GM12878 (cell line): Measurements from ENCODE around the gene PCDH15. TPM values are rescaled to one million over a fixed set of nuclear protein-coding genes. Genes with fewer than 3 reads are reported as not detected.

Experiments used
- ATAC-seq: fragments of 200-7000 bp; cut with Tn5 transposase; 3 replicates; pipeline ENCODE4 v1.9.1; 2020; ENCODE audit warnings: mild to moderate bottlenecking, moderate library complexity
- BruUV-seq: library from RNA; stranded (reverse); fragments of 400-500 nt; replicated peaks from 2 replicates; lab custom pipeline; 2021; lab: Mats Ljungman, UMichigan
- CTCF ChIA-PET: fragments of 300-600 bp; sonication (Branson Sonifier 250); formaldehyde crosslinking; extraction: SDS; loops from one replicate; lab custom pipeline; 2021; ENCODE audit warnings: inconsistent platforms; lab: Yijun Ruan, JAX
- POLR2A ChIA-PET: fragments of 350-600 bp; formaldehyde crosslinking; extraction: SDS; loops from one replicate; lab custom pipeline; 2021; ENCODE audit warnings: inconsistent platforms; lab: Charles Lee
- RAD21 ChIA-PET: fragments of 300-600 bp; sonication (Branson Sonifier 250); formaldehyde crosslinking; loops from one replicate; lab custom pipeline; 2023; ENCODE audit warnings: antibody characterized with exemption; ENCODE audit not compliant: unreplicated experiment; lab: Charles Lee
- SMC1A ChIA-PET: fragments of 300-600 bp; sonication (Branson Sonifier 250); formaldehyde crosslinking; loops from one replicate; lab custom pipeline; 2023; ENCODE audit not compliant: unreplicated experiment, uncharacterized antibody; lab: Charles Lee
- DNase-seq: peaks from one replicate; pipeline ENCODE4 v3.0.0-alpha.2; 2011; ENCODE audit warnings: low read depth, low spot score
- FAIRE-seq: peaks from 3 replicates; lab custom pipeline; 2011; peaks lifted over from hg19 to GRCh38; lab: Jason Lieb, UNC
- H2AFZ ChIP-seq: 2 replicates; pipeline ENCODE4 v1.6.0; 2011; ENCODE audit warnings: low read depth, low read length, control low read depth; ENCODE audit not compliant: control insufficient read depth
- H3K27ac ChIP-seq: 2 replicates; pipeline ENCODE4 v1.5.1; 2011; ENCODE audit warnings: control low read depth; ENCODE audit not compliant: control insufficient read depth, insufficient read depth
- H3K27me3 ChIP-seq, 2 experiments: replicated peaks in 1 of 2; 2 replicates each; pipeline versions ENCODE4 v1.6.0 to v1.6.1; 2011; ENCODE audit warnings: low read length in 1 of 2; ENCODE audit not compliant: control insufficient read depth in 2 of 2, insufficient read depth in 2 of 2
- H3K36me3 ChIP-seq, 2 experiments: 2 replicates each; pipeline ENCODE4 v1.5.1; 2011; ENCODE audit warnings: low read length in 1 of 2; ENCODE audit not compliant: control insufficient read depth in 2 of 2, insufficient read depth in 2 of 2
- H3K4me1 ChIP-seq: 2 replicates; pipeline ENCODE4 v1.6.1; 2011; ENCODE audit warnings: mild to moderate bottlenecking, low read length, moderate library complexity, mixed read lengths; ENCODE audit not compliant: control insufficient read depth, insufficient read depth
- H3K4me2 ChIP-seq: 2 replicates; pipeline ENCODE4 v1.6.0; 2011; ENCODE audit warnings: control low read depth; ENCODE audit not compliant: control insufficient read depth, insufficient read depth
- H3K4me3 ChIP-seq: fragments of 200-600 bp; sonication (generic); 2 replicates; pipeline ENCODE4 v1.5.1; 2016
- H3K79me2 ChIP-seq: 2 replicates; pipeline ENCODE4 v1.6.0; 2011; ENCODE audit warnings: low read length; ENCODE audit not compliant: control insufficient read depth, insufficient read depth
- H3K9ac ChIP-seq: 2 replicates; pipeline ENCODE4 v1.8.0; 2011; ENCODE audit warnings: low read length, control low read depth, mixed read lengths; ENCODE audit not compliant: control insufficient read depth, insufficient read depth
- H3K9me3 ChIP-seq: replicated peaks from 3 replicates; pipeline ENCODE4 v1.5.1; 2011; ENCODE audit warnings: mild to moderate bottlenecking, low read length; ENCODE audit not compliant: control insufficient read depth, insufficient read depth
- H4K20me1 ChIP-seq: 2 replicates; pipeline ENCODE4 v1.6.0; 2011; ENCODE audit not compliant: control insufficient read depth, insufficient read depth
- BACH1 ChIP-seq: fragments of 450-650 bp; IDR thresholded peaks from 2 replicates; pipeline ENCODE4 v1.6.1; 2017; ENCODE audit warnings: mild to moderate bottlenecking, borderline replicate concordance
- CHD1 ChIP-seq: IDR thresholded peaks from 2 replicates; pipeline ENCODE4 v1.6.1; 2012; ENCODE audit warnings: low read depth, low read length, improper control_type of control experiment
- CHD2 ChIP-seq: IDR thresholded peaks from 2 replicates; pipeline ENCODE4 v1.6.1; 2011; ENCODE audit warnings: low read depth, low read length, improper control_type of control experiment, borderline replicate concordance
- IKZF1 ChIP-seq: fragments of 450-650 bp; conservative IDR thresholded peaks from 2 replicates; pipeline ENCODE4 v1.6.1; 2017; ENCODE audit warnings: antibody characterized with exemption, mild to moderate bottlenecking
- JUND ChIP-seq: IDR thresholded peaks from 2 replicates; pipeline ENCODE4 v1.6.1; 2012; ENCODE audit warnings: low read depth, mild to moderate bottlenecking, low read length, improper control_type of control experiment, moderate library complexity
- LARP7 ChIP-seq: fragments of 450-650 bp; IDR thresholded peaks from 2 replicates; pipeline ENCODE4 v1.6.1; 2017; ENCODE audit warnings: mild to moderate bottlenecking
- MEF2A ChIP-seq: IDR thresholded peaks from 2 replicates; pipeline ENCODE4 v1.6.1; 2011; ENCODE audit warnings: low read depth, mild to moderate bottlenecking, low read length, moderate library complexity; ENCODE audit not compliant: insufficient read depth
- MTA2 ChIP-seq: fragments of 450-650 bp; IDR thresholded peaks from 2 replicates; pipeline ENCODE4 v1.6.1; 2016; ENCODE audit warnings: low read depth, mild to moderate bottlenecking, moderate library complexity
- NFIC ChIP-seq: IDR thresholded peaks from 2 replicates; pipeline ENCODE4 v1.6.1; 2012; ENCODE audit warnings: low read depth, mild to moderate bottlenecking, inconsistent platforms, low read length, moderate library complexity
- NFXL1 ChIP-seq: fragments of 450-650 bp; IDR thresholded peaks from 2 replicates; pipeline ENCODE4 v1.6.1; 2017; ENCODE audit warnings: antibody characterized with exemption, mild to moderate bottlenecking, borderline replicate concordance
- NR2C2 ChIP-seq: IDR thresholded peaks from 2 replicates; pipeline ENCODE4 v1.6.1; 2011; ENCODE audit warnings: borderline replicate concordance, low read depth; ENCODE audit not compliant: control insufficient read depth, insufficient read length
- PAX8 ChIP-seq: fragments of 450-650 bp; IDR thresholded peaks from 2 replicates; pipeline ENCODE4 v1.6.1; 2017; ENCODE audit warnings: mild to moderate bottlenecking, moderate library complexity
- SIN3A ChIP-seq: IDR thresholded peaks from 2 replicates; pipeline ENCODE4 v1.6.1; 2012; ENCODE audit warnings: low read depth, low read length, improper control_type of control experiment
- SMC3 ChIP-seq: IDR thresholded peaks from 2 replicates; pipeline ENCODE4 v1.6.1; 2011; ENCODE audit warnings: low read length, improper control_type of control experiment, borderline replicate concordance
- ZNF274 ChIP-seq: IDR thresholded peaks from one replicate; pipeline ENCODE4 v1.8.0; 2011; ENCODE audit not compliant: insufficient read length, insufficient read depth
- ZNF384 ChIP-seq: IDR thresholded peaks from 2 replicates; pipeline ENCODE4 v1.6.1; 2012; ENCODE audit warnings: low read depth, mild to moderate bottlenecking, low read length, improper control_type of control experiment, borderline replicate concordance
- ZZZ3 ChIP-seq: IDR thresholded peaks from 2 replicates; pipeline ENCODE4 v1.6.1; 2011; ENCODE audit warnings: low read depth; ENCODE audit not compliant: control insufficient read depth, insufficient read length
- WGBS: methylation state at CpG from one replicate; pipeline ENCODE4 v1.1.6; 2016; ENCODE audit warnings: low lambda C conversion rate; ENCODE audit not compliant: insufficient replicate concordance, insufficient coverage; ENCODE audit errors: missing lambda C conversion rate; 5-methylcytosine and 5-hydroxymethylcytosine counted together
- in situ Hi-C: fragments of 300-500 bp; cut with MboI; formaldehyde crosslinking; loops from 9 replicates; pipeline ENCODE4 v1.14.3; 2018; ENCODE audit warnings: mixed read lengths
- intact Hi-C: fragments of 100-400 bp; cut with micrococcal nuclease; formaldehyde crosslinking; loops from one replicate; pipeline ENCODE4 v1.14.2; 2022; ENCODE audit not compliant: unreplicated experiment
- polyA plus RNA-seq, 11 experiments: library from polyadenylated mRNA; depleted of rRNA in 4 of 11; unstranded in 6 of 11; stranded (reverse) in 5 of 11; fragments of >200 nt; fragmentation: Nextera tagmentation in 4 of 11; fragmentation: Illumina TruSeq in 1 of 11; extraction: Ambion mirVana in 4 of 11; extraction: Trizol in 1 of 11; gene quantifications; 1 replicate in 1 of 11; 2 replicates in 10 of 11; pipeline versions ENCODE4 v1.2.1 to v1.2.3, GENCODE V29; 2011 to 2016; ENCODE audit warnings: inconsistent platforms in 2 of 11, missing spikeins in 2 of 11, low read depth in 1 of 11
- total RNA-seq, 4 experiments: library from RNA; depleted of rRNA in 3 of 4; stranded (reverse); fragments of >200 nt in 3 of 4; fragmentation: Illumina TruSeq in 1 of 4; extraction: Trizol in 1 of 4; gene quantifications; 2 replicates each; pipeline versions ENCODE4 v1.2.1 to v1.2.3, GENCODE V29; 2013 to 2021
- TF ChIP-seq, protein P1 (sequence below): fragments of 450-650 bp; IDR thresholded peaks from 2 replicates; pipeline ENCODE4 v1.6.1; 2016; ENCODE audit warnings: mild to moderate bottlenecking, moderate library complexity, borderline replicate concordance
- TF ChIP-seq, protein P2 (sequence below): fragments of 150-350 bp; IDR thresholded peaks from 2 replicates; pipeline ENCODE4 v1.6.1; 2014; ENCODE audit warnings: mild to moderate bottlenecking, low read depth, low read length

Gene PCDH15
- total and polyA plus RNA-seq, 10 of the 15 experiments (the other 5 are each of a cell fraction or from before 2014, with no cell fraction given), result 0.03 to 0.52 (median 0.07) TPM; not detected in 6

GRCh38 chr10:53977267-53977666 lies 823.8 kb downstream of the PCDH15 start:
- in situ Hi-C loops, result no loop called here
- BruUV-seq, result no TSS peak
- 45% methylated on average over 2 of the region's 2 CpGs for WGBS
- H3K36me3 ChIP-seq, result no peaks in the 10 kb centered on the region
- ChIA-PET CTCF (no interaction called here), POLR2A (interaction anchor here (0.7 kb wide), 1 partner anchor 44 kb away, joined by 3 read pairs; no protein-coding TSS in a partner anchor), RAD21 (no interaction called here)
- intact Hi-C loops, result no loop called here
- H3K79me2 ChIP-seq, result no peaks in the 10 kb centered on the region
- ATAC-seq (no peak), FAIRE-seq (no peak)
- H3K4me1 ChIP-seq, result no peaks in the 10 kb centered on the region
- H3K9me3 ChIP-seq, result no peaks in the 10 kb centered on the region
- H3K4me2 ChIP-seq, result no peak overlapping the region
- no peaks in the 10 kb centered on the region for H3K27me3 ChIP-seq
- H2AFZ ChIP-seq, result no peak overlapping the region
- no peak for TF ChIP-seq LARP7
- no peak for TF ChIP-seq PAX8
- TF ChIP-seq MEF2A, result no peak
- TF ChIP-seq NFIC, result no peak
- TF ChIP-seq ZZZ3, result no peak
- no peak for TF ChIP-seq NR2C2
- TF ChIP-seq NFXL1, result no peak
- no peak for TF ChIP-seq SMC3
- no peak for TF ChIP-seq SIN3A
- TF ChIP-seq, protein P1, sequence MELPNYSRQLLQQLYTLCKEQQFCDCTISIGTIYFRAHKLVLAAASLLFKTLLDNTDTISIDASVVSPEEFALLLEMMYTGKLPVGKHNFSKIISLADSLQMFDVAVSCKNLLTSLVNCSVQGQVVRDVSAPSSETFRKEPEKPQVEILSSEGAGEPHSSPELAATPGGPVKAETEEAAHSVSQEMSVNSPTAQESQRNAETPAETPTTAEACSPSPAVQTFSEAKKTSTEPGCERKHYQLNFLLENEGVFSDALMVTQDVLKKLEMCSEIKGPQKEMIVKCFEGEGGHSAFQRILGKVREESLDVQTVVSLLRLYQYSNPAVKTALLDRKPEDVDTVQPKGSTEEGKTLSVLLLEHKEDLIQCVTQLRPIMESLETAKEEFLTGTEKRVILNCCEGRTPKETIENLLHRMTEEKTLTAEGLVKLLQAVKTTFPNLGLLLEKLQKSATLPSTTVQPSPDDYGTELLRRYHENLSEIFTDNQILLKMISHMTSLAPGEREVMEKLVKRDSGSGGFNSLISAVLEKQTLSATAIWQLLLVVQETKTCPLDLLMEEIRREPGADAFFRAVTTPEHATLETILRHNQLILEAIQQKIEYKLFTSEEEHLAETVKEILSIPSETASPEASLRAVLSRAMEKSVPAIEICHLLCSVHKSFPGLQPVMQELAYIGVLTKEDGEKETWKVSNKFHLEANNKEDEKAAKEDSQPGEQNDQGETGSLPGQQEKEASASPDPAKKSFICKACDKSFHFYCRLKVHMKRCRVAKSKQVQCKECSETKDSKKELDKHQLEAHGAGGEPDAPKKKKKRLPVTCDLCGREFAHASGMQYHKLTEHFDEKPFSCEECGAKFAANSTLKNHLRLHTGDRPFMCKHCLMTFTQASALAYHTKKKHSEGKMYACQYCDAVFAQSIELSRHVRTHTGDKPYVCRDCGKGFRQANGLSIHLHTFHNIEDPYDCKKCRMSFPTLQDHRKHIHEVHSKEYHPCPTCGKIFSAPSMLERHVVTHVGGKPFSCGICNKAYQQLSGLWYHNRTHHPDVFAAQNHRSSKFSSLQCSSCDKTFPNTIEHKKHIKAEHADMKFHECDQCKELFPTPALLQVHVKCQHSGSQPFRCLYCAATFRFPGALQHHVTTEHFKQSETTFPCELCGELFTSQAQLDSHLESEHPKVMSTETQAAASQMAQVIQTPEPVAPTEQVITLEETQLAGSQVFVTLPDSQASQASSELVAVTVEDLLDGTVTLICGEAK, result no peak
- no peak for TF ChIP-seq JUND
- no peak for TF ChIP-seq ZNF274
- TF ChIP-seq CHD2, result no peak
- no peak for TF ChIP-seq BACH1
- TF ChIP-seq, protein P2, sequence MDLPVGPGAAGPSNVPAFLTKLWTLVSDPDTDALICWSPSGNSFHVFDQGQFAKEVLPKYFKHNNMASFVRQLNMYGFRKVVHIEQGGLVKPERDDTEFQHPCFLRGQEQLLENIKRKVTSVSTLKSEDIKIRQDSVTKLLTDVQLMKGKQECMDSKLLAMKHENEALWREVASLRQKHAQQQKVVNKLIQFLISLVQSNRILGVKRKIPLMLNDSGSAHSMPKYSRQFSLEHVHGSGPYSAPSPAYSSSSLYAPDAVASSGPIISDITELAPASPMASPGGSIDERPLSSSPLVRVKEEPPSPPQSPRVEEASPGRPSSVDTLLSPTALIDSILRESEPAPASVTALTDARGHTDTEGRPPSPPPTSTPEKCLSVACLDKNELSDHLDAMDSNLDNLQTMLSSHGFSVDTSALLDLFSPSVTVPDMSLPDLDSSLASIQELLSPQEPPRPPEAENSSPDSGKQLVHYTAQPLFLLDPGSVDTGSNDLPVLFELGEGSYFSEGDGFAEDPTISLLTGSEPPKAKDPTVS, result no peak
- no peak for TF ChIP-seq ZNF384
- no peak for TF ChIP-seq CHD1
- no peak for TF ChIP-seq MTA2
- no peak for TF ChIP-seq IKZF1
- TF ChIP-seq, all 136 proteins: peak for 0
- no peak for DNase-seq
- Histone ChIP-seq H3K9ac (no peak overlapping the region), H3K4me3 (no peak overlapping the region), H3K27ac (no peak overlapping the region), H4K20me1 (no peaks in the 10 kb centered on the region)
- SMC1A ChIA-PET, result no interaction called here
